Astrocyte of the cerebellum (primary cell): Measurements from ENCODE around the gene UBL4B.
A peak's percentile ranks its signal among the peaks of the same experiment; 100 is the strongest.

Experiments
- DNase-seq: peaks from one replicate; pipeline ENCODE4 v3.0.0-alpha.2; 2011; ENCODE audit warnings: low read depth
- H3K4me3 ChIP-seq: 2 replicates; pipeline ENCODE4 v1.5.1; 2011; ENCODE audit warnings: mild to moderate bottlenecking, low read depth, low read length, moderate library complexity
- CTCF ChIP-seq: IDR thresholded peaks from 2 replicates; pipeline ENCODE4 v1.5.1; 2012; ENCODE audit warnings: low read length, low read depth, moderate library complexity, mild to moderate bottlenecking; ENCODE audit errors: missing control alignments
- in situ Hi-C: cut with HindIII; loops from 2 replicates; pipeline ENCODE4 v1.10.0; 2017; ENCODE audit warnings: low sequenced_read_pairs

UBL4B gene

GRCh38 chr1:110084227-110085078, 27.8 kb upstream of the UBL4B start:
- in situ Hi-C loops: no loop called here
- DNase-seq: peak; percentile 4
- TF ChIP-seq CTCF: no peak
- peak overlapping the region; percentile 40 for H3K4me3 ChIP-seq

GRCh38 chr1:110085671-110086070, 26.6 kb upstream of the UBL4B start:
- DNase-seq: no peak
- in situ Hi-C loops: no loop called here
- H3K4me3 ChIP-seq: no peak overlapping the region
- no peak for TF ChIP-seq CTCF

- no peak for DNase-seq
- H3K4me3 ChIP-seq: no peak overlapping the region
- no peak for TF ChIP-seq CTCF
- in situ Hi-C loops: no loop called here
These were observed 25.3 kb upstream of the UBL4B start for GRCh38 chr1:110086961-110087360.

GRCh38 chr1:110087812-110088738, 24.2 kb upstream of the UBL4B start:
- peak; percentile 27 for DNase-seq
- peak; percentile 75 for TF ChIP-seq CTCF
- H3K4me3 ChIP-seq: no peak overlapping the region
- in situ Hi-C loops: no loop called here

- in situ Hi-C loops: no loop called here
- TF ChIP-seq CTCF: no peak
- no peak for DNase-seq
- H3K4me3 ChIP-seq: no peak overlapping the region
These were observed 23.4 kb upstream of the UBL4B start for GRCh38 chr1:110088739-110089316.

- TF ChIP-seq CTCF: no peak
- no peak overlapping the region for H3K4me3 ChIP-seq
- in situ Hi-C loops: no loop called here
- DNase-seq: no peak
These were observed 22.5 kb upstream of the UBL4B start for GRCh38 chr1:110089561-110090275.
